ENCODE data around the gene TMEM125. TPM values are rescaled to one million over a fixed set of nuclear protein-coding genes. Genes with fewer than 3 reads are reported as not detected.

The TMEM125 gene
- polyA plus RNA-seq, 2 donors, result 10.9 to 11.7 TPM

DNA sequence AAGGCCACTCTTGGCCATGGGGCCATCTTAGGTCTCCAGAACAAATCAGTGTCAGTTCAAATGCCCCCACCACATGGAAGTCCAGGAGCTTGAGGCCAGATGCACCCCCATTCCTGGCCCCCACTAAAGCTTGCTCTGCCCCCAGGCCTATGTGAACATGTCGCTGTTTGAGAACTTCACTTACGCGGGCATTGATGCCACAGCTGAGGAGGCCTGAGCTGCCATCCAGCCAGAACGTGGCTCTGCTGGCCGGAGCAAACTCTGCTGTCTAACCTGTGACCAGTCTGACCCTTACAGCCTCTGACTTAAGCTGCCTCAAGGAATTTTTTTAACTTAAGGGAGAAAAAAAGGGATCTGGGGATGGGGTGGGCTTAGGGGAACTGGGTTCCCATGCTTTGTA lies 52.7 kb downstream of the TMEM125 start:
- no peaks in the 10 kb centered on the region for H3K36me3 ChIP-seq (ENCODE audit: control insufficient read depth in 2 of 2, insufficient read depth in 2 of 2, low read length in 1 of 2)
- H3K9me3 ChIP-seq (ENCODE audit: control insufficient read depth in 2 of 2, insufficient read depth in 1 of 2, low read depth in 1 of 2, low read length in 1 of 2), result no peaks in the 10 kb centered on the region
- no peak overlapping the region for H3K4me3 ChIP-seq (ENCODE audit: low read depth in 1 of 2, low read length in 2 of 2)
- H3K27me3 ChIP-seq (ENCODE audit: control insufficient read depth in 1 of 2, insufficient read depth in 2 of 2, low read length in 2 of 2), result no peaks in the 10 kb centered on the region
- no peaks in the 10 kb centered on the region for H3K4me1 ChIP-seq (ENCODE audit: control insufficient read depth in 2 of 2, insufficient read depth in 2 of 2, low read length in 1 of 2)
- H3K27ac ChIP-seq (ENCODE audit: low read depth in 2 of 2, low read length in 1 of 2), result no peak overlapping the region
- 91 to 95% methylated on average over 5 of the region's 5 CpGs for WGBS, 2 donors

Other genes starting within 250 kb of the TMEM125 start
- 10 to 100 TPM; 30.2 to 72.8 TPM for gene EBNA1BP2, start 97.7 kb upstream of the TMEM125 start, polyA plus RNA-seq
- under 1 TPM; 0.02 to 0.06 TPM for gene CFAP57, start 97.7 kb upstream of the TMEM125 start, polyA plus RNA-seq
- gene C1orf210, start 15.6 kb downstream of the TMEM125 start, polyA plus RNA-seq, result 10 to 100 TPM in 1 of 2 donors, 1 to 10 TPM in 1; 9.1 to 16.7 TPM
- 1 to 10 TPM; 4.2 to 4.7 TPM for gene TIE1, start 31.0 kb downstream of the TMEM125 start, polyA plus RNA-seq
- gene MPL, start 67.8 kb downstream of the TMEM125 start, polyA plus RNA-seq, result under 1 TPM in 1 of 2 donors, not detected in 1; 0.06 TPM
- 10 to 100 TPM; 33.1 to 42.8 TPM for gene CDC20, start 89.0 kb downstream of the TMEM125 start, polyA plus RNA-seq
- 100 to 1,000 TPM; 123 to 264 TPM for gene ELOVL1, start 98.0 kb downstream of the TMEM125 start, polyA plus RNA-seq
- 10 to 100 TPM; 32.3 to 50.1 TPM for gene MED8, start 119.8 kb downstream of the TMEM125 start, polyA plus RNA-seq
- gene SZT2, start 119.9 kb downstream of the TMEM125 start, polyA plus RNA-seq, result 10 to 100 TPM in 1 of 2 donors, 1 to 10 TPM in 1; 9.8 to 39.3 TPM
- 10 to 100 TPM; 22.8 to 27.4 TPM for gene HYI, start 183.9 kb downstream of the TMEM125 start, polyA plus RNA-seq

Data from esophagus (tissue), 2 donors.